GM21737 (cell line): ENCODE data around the gene DPM2.

Experiments used
- ATAC-seq: cut with Tn5 transposase; IDR thresholded peaks from one replicate; pipeline ENCODE4 v1.9.1; 2021; ENCODE audit warnings: mild to moderate bottlenecking, moderate library complexity; ENCODE audit not compliant: unreplicated experiment

DPM2 gene

GRCh38 chr9:127958728-127959127, 21.1 kb upstream of the DPM2 start:
- no peak for ATAC-seq

DNA sequence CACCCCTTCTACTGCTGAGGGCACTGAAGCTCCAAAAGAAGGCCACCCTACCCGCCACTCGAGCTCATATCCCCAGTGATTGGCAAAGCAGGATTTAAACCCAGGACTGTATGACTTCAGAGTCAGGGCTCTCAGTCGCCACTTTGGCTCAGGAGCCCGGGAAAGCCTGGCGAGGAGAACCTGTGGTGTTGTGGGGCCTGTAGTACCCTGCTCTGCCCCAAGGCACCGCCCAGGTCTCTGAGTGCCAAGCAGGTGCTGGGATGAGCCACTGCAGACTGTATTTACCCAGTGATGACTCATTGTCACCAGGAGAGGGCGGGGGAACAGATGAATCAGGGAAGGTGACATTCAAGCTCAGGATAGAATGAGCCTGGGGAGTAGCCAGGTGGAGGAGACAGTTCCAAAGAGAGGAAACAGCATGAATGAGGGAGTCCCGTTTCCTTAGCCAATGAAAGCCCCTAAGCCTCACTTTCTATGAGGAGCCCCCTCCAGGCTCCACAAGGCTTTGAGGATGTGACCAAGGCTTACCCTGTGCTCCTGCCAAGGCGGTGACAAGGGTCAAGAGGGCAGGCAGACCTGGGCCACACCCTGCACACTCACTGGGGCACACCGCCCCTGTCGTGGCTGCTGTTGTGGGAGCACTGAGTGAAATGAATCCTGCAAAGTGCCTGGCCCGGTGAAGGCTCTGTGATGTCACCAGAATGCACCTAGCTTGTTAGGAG, 17.8 kb upstream of the DPM2 start:
- peak; percentile 67 for ATAC-seq

DNA sequence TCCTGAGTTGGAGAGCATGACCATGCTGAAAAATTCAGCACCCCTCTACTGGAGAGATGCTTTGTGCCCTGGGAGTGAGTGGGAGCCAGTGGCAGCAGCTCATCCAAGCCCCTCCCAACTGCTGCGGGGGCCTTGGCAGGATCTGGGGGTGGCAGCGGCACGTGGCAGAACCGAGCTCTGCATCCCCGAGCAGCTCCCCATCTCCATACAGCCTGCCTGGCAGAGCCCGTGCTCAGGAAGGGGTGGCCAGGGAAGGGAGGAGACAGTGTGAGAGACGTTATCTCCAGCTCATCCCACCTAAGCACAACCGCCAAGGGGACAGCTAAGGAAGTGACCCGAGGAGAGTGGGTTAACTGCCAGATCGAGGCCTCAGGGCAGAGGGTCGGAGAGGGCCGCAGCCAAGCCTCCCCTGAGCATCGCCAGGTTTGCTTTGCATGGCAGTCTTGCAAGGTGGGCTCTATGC, 17.2 kb upstream of the DPM2 start:
- no peak for ATAC-seq

DNA sequence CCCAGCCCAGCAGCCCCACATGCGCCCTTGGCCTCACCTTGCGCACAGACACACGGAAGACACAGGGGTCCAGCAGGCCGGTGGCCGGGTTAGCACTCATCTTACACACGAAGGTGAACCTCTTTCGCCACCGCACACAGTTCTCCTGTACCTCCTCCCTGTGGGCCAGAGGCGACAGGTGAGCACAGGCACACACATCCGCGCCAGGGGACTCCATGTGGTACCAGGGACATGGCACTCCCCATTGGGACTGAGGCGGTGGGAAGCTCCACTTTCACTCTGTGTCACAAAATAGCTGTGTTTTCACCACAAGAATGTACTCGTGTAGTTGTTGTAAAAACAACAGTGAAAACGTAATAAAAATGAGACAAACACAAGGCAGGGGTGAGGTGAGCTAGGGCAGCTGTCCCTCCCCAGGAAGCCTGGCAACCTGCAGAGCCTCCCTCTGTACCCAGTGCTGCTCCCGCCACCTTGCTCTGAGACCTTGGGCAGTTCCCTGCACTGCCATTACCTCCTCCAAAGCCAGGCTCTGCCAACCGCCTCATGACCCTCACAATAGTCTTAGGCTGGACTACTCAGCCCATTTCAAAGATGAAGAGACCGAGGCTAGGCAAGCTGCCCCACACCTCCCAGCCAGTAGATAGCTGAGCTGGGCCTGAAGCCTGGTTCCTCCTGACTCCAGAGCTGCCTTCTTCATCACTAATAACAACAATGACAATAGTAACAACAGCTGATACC, 16.3 kb upstream of the DPM2 start:
- ATAC-seq: no peak

DNA sequence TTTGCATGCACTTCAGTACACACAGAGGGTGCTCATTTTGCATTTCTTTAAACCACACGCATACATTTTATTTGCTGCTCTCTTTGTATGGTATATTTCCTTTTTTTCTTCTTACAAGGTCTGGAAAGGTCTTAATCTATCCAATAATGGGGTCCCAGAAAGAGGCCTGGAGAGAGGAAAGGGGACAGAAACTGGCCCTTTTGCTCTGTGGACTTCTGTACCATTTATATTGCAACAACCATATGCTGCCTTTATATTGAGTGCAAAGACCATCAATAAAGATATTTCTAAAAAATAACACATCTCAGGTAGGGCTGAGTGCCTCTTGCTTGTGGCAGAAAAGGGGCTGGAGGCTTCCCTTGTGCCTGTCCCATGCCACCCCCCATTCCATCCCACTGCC, 15.5 kb upstream of the DPM2 start:
- no peak for ATAC-seq

DNA sequence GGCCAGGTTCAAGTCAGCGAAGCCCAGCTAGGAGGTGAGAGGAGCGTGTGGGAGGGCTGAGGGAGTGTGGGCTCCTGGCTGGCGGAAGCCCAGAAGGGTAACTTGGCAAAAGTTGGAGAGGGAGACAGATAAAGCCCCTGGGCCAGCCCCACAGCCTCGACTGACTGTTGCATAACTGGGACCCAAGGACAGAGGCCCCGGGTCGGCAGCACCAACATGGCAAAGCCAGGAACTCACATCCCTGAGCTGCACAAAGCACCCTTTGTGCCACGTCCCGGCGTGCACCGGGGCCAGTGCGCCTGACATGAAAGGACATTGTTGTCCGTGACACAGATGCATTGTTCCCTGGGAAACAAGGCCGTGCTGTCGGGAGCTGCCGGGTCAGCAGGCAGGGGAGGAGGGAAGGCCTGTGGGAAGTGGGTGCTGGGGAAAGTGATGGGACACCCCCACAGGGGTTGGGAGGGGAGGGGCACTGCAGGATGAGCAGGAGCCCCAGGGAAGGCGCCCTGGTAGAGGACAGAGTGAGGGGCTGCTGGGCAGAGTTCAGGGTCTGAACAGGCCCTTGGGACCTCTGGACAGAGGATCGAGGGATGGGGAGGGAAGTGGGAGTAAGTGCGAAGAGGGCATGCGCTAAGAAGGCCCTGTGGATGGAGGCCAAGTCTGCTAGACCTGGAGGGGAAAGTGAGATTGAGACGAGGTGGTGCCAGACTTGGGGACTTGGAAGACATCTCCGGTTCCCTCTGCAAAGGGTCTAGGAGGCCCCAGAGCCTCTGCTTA, 13.0 kb upstream of the DPM2 start:
- ATAC-seq: no peak

- ATAC-seq: no peak
Observed at GRCh38 chr9:127949827-127950512, 12.3 kb upstream of the DPM2 start.

DNA sequence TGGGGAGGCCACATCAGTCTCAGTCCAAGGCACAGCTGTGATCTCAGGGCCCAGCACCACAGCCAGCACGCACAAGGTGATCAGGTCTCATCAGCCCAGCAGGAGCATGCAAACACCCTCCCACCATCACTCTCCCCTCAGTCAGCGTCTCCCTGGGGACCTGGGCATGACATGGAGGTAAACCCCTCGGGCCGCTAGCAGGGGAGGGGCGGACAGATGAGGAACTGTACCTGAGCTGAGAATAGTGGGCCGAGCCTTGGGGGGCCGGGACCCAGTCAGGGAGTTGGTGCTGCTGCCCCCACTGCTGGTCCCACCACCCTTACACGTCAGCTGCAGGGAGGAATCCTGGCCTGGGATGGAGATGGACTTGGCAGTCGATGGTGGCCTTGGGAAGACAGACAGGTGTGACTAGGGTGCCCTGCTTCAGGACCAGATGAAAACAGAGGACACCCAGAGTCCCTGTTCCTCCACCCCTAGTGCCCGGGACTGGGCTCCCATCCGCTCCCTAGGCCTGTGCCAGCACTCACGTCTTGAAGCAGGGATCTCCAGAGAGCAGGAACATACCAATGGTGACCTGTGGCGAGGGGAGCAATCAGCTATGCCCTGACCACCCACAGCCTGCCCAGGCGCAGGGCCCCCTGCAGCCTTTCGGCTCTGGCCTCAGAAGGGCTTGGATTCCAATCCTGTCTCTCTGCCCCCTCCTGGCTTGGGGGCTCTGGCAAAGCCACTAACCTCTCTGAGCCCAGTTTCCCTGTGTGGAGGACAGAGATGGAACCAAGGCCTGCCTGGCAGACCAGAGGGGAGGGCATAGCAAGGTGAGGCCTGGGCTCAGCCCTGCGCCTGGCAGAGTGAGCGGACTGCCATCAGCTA, 10.4 kb upstream of the DPM2 start:
- ATAC-seq: no peak

DNA sequence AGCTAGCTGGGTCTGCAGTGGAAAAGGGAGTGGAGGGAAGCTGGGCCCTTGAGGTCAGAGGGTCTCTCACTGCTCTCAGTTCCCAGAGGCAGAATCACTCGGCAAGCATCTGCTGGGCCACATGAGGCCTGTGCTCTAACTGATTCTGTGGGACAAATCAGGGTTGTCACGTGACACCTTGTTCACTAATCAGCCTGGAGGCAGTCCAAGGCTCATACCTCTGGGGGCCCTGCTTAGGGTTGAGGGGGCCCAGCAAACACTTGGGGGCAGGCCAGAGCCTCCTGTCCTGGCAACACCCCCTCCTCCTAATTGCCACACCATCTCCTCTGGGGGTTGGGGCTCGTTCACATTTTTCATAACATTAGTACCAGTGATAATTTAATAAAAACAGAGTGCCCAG, 9.1 kb upstream of the DPM2 start:
- no peak for ATAC-seq

- no peak for ATAC-seq
Observed at GRCh38 chr9:127945942-127946341, 8.3 kb upstream of the DPM2 start.

DNA sequence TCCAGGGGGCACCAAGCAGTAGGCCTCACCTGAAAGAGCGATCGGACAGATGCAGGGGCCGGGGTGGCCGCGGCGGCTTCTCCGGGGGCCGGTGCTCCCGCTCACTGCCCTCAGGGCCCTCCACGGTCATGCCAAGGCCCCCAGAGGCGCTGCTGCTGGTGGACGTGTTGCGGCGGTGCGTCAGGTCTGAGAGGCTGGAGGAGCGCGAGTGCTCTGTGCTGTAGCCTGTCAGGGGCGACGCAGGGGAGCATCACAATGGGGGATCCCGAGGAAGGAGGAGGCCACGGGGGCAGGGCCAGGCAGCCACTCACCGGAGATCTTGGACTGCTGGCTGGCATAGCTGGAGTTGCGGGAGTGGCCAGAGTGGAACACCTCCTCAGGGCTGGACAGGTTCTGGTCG, 7.7 kb upstream of the DPM2 start:
- no peak for ATAC-seq

DNA sequence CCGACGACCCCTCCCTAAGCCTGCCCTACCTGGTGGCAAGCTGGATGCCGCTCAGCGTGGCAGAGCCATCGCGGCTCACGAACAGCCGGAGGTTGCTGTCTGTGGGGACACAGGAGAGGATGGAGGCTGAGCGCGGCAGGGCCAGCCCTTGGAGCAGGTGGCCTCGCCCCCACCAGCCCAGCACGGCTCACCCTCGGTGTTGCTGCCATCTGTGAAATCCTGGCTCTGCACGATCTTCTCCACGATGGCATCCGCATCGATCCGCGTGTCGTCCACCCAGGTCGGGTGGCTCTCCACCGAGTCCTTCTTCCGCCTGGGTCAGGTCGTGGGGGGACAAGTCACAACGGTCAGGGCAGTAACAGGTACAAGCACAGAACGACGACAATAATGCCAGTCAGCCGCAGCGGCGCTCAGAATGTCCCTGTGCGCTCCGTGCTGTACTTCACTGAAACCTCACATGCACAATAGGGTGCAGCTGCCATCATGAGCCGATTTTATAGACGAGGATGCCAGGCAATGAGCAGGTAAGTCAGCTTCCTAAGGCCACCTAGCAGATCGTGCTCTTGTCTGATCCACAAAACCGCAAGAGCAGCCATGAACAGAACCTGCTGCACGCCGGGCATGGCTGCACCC, 7.0 kb upstream of the DPM2 start:
- ATAC-seq: no peak

GRCh38 chr9:127943731-127944144, 6.1 kb upstream of the DPM2 start:
- no peak for ATAC-seq

- no peak for ATAC-seq
Observed at GRCh38 chr9:127943011-127943662, 5.5 kb upstream of the DPM2 start.

DNA sequence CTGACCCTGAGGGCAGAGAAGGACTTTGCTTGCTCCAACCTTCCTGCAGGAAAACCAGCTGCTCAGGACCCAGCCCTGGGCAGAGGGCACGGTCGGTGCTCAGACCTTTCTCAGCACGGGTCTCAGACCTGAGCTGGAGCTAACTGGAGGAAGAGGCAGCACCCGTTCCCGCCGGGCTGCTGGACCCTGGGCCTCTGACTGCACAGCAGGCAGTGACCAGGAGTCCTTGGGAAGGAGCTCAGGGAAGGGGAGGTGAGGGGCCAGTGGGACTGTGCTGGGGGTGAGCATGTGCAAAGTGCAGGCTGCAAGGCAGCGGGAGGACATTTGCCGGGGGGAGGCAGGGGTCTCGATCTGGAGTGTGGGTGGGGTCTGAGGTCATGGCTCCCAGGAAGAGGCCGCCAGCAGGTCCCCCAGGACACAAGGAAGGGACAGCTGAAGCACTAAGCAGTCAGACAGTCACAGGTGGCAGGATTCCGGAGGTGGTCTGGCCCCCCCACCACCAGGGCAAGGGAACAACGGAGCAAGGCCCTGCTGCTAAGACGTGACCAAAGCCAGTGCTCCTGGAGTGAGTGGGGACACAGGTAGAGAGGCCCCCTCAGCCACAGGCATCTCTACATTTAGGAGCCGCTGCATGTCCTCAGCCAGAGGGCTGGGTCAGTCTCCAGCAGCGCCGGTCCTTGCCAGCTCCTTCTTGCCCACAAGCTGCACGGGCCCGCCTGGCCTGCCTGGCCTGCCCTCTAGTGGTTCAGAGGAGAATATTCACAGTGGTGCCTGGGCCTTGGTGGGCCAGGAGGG, 4.8 kb upstream of the DPM2 start:
- ATAC-seq: no peak

GRCh38 chr9:127941961-127942215, 4.2 kb upstream of the DPM2 start:
- ATAC-seq: no peak

- ATAC-seq: no peak
Observed at GRCh38 chr9:127941062-127941960, 3.7 kb upstream of the DPM2 start.

DNA sequence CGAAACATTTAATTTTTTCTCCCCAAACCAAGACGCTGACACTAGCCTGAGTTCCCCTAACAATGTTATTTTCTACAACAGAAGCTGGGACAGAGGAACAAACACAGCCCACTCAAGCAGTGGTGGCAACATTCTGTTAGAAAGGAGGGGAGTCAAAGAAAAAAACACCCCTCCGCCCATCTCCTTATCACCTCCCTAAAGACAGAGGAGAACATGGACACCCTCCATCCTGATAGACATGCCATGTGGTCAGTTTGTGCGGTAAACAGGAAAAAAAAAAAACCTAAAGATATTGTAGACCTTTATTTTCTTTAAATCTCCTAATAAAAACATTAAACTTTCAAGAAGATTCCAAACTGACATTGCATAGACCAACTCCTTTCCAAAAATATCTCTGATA, 2.9 kb upstream of the DPM2 start:
- no peak for ATAC-seq
